SH-SY5Y (cell line): ENCODE measurements around the gene AKAP10.

Experiments used
- GATA2 ChIP-seq: IDR thresholded peaks from 2 replicates; pipeline ENCODE4 v1.6.1; 2011; ENCODE audit warnings: mild to moderate bottlenecking, low read depth, low read length
- GATA3 ChIP-seq: IDR thresholded peaks from 2 replicates; pipeline ENCODE4 v1.6.1; 2011; ENCODE audit warnings: low read depth, mild to moderate bottlenecking, low read length, moderate library complexity

Gene AKAP10

GRCh38 chr17:19992803-19993713, 15.4 kb upstream of the AKAP10 start:
- TF ChIP-seq GATA3 (no peak), GATA2 (no peak)

DNA sequence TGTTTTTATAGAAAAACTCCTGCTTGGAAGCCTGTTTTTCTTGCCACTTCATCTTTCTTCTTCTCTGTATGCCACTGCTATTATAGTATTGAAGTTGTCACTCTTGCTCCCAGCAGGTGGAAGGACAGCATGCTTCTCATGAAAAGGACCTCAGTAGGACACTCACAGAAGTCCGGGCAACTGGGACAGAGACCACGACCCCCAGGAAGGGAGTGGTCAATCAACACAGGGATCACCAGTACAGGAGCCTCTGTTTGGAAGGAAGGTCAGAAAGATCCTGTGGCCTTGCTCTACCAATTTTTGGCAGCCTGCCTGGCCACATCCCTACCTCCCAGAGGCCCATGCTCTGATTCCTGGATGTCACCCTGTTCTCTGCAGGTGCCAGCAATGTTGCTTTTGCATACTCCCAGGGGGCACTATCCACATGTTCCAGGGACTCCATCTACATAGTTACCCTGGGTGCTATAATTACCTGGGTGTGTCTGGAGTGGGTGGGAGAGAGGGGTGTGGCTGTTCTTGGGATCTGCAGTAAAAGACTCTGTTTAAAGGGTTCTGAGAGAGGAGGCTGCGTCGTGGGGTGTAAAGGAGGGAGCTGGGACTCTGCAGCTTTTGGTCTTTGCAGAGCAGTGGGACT, 13.7 kb upstream of the AKAP10 start:
- TF ChIP-seq GATA2 = no peak
- TF ChIP-seq GATA3 = no peak

- TF ChIP-seq GATA3 (no peak), GATA2 (no peak)
These were observed 10.3 kb upstream of the AKAP10 start for GRCh38 chr17:19987897-19988296.

DNA sequence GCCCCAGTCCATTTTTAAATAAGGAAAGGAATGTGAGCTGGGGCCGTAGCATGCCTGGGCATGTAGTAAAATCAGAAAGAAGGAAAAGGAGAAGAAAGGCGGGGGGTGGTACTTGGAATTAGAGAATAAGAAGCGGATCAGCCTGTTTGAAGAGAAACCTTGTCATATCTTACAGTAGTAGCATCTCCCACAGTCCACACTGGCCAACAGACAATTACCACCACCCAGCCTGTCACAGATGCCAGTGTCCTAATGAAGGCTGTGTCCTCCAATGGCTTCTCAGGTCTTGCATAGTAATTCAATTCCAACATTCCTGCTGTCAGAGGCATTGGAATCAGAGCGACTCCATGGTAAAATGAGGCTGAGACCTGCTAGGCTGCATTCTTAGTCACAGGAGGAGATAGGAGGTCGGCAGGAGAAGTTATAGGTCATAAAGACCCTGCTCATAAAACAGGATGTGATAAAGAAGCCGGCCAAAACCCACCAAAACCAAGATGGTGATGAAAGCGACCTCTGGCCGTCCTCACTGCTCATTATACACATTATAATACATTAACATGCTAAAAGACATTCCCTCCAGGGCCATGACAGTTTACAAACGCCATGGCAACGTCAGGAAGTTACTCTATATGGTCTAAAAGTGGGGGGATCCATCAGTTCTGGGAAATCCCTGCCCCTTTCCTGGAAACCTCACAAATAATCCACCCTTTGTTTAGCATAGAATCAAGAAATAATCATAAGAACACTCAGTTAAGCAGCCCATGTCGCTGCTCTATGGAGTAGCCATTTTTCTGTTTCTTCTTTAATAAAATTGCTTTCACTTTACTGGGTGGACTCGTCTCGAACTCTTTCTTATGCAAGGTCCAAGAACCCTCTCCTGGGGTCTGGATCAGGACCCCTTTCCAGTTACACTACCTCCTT, 9.6 kb upstream of the AKAP10 start:
- no peak for TF ChIP-seq GATA2
- no peak for TF ChIP-seq GATA3

GRCh38 chr17:19979917-19980770, 2.5 kb upstream of the AKAP10 start:
- no peak for TF ChIP-seq GATA3
- TF ChIP-seq GATA2 = no peak

DNA sequence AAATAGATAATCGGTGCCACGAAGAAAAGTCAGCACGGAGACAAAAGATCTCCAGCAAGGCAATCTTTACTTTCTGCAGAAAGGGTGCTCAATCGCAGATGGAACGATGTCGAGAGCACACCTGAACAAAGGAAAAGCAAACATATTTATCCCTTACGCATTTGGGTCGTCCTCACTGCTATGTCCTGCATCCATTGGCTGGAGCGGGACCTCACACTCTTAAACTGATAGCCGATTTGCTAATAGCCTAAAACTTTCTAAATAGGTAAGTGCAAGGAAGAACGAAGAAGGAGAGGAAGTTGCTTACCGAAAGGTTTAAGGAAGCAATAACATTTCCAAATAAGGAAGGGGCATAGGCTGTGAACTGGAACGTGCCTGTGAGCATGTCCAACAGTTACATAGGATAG, 1.2 kb upstream of the AKAP10 start:
- TF ChIP-seq GATA2 (no peak), GATA3 (no peak)

GRCh38 chr17:19978209-19978802, 678 bp upstream of the AKAP10 start:
- no peak for TF ChIP-seq GATA2
- TF ChIP-seq GATA3 = no peak

DNA sequence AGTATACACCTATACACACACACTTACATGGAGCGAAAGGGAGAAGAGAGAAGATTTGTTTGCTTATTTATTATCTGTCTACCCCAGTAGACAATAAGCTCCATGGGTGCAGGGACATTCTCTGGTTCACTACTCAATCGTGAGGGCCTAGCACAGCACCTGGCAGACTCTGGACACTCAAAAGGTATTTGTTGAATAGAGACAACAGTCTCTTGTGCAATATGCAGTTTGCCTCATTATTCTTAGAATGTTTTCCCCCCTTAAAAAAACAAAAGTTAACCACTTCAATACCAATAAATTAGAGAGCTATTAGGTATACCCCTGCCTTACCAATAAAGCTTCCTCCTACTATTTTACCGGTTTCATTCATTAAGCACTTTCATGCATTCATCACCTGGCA, 2.0 kb downstream of the AKAP10 start:
- no peak for TF ChIP-seq GATA2
- no peak for TF ChIP-seq GATA3

GRCh38 chr17:19973156-19973555, 4.5 kb downstream of the AKAP10 start:
- TF ChIP-seq GATA3 (no peak), GATA2 (no peak)

DNA sequence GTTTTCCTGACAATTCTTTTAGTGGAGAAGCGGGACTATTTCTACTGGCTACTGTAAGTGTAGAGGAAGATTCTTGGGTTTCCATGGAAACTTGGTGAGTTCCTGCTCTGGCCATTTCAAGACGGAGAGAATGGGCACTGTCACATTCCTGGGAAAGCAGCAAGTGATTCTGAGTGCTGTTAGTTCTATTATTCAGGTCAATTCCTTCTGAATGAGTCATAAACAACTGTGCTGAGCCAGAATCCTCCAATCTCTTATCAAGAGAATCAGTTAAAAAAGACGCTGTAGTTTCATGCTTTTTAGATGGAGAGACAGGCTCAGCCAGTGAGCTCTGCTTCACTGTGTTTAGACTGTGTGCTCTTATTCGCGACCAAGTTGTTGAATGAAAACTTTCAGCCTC, 19.6 kb downstream of the AKAP10 start:
- TF ChIP-seq GATA3 (no peak), GATA2 (no peak)

DNA sequence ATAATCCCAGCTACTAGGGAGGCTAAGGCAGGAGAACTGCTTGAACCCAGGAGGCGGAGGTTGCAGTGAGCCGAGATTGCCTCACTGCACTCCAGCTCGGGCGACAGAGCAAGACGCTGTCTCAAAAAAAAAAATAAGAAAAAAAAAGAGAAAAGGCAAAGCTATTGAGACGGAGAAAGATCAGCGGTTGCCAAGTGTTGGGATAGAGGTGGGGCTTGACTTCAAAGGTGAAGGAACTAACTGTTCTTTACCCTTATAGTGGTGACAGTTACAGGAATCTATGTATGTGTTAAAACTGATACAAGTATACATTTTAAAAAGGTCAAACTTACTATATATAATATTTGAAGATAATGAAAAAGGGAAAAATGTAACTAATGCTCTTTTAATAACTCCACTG, 22.5 kb downstream of the AKAP10 start:
- no peak for TF ChIP-seq GATA2
- no peak for TF ChIP-seq GATA3

DNA sequence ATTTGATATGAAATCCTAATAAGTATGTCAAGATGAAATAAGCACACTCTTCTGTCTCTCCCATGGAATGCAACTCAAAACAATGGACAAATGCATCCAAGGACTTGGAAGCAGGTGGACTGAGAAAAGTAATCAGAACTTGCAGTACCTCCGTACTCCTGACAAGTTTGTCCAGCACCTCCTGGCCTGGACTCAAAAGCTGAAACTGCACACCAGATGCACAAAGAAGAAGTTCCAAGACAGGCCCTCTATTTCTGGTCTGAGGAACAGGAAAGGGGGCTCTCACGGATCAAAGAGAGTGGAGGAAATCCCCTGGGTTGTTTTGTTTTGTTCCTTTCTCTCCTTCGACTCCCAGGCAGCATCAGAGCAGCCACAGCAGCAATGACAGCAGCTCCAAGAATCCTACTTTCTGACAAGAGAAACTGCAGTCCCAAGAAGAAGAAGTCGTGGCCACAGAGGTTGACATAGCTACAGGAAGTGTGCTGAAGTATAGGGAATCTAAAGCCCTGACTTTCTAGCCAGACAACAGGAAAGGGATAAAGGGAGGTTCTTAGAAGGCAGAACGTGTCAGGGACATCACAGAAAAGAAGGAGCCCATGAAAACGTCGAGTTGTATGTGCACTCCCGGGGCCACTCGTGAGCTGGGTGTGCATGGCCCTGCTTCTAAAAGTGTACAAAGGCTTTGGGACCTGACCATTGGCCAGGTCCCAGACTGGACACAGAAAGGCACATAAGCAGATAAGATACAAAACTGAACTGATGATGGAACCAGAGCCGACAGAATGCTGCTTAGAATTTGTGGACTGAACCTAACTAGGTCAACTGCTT, 29.3 kb downstream of the AKAP10 start:
- TF ChIP-seq GATA3 (no peak), GATA2 (no peak)
